ENCODE results near the gene RPH3AL. TPM values are rescaled to one million over a fixed set of nuclear protein-coding genes. Genes with fewer than 3 reads are reported as not detected.

RPH3AL gene
- total RNA-seq, 4 donors from 2014 or later: 13.0 to 49.2 (median 26.9) TPM

GRCh38 chr17:238071-238963 is 114.3 kb downstream of the RPH3AL start:
- TF ChIP-seq CTCF (IDR thresholded peaks at IDR 0.05; ENCODE audit: low read depth): no peak

- TF ChIP-seq CTCF (IDR thresholded peaks at IDR 0.05; ENCODE audit: low read depth): no peak
Observed at GRCh38 chr17:237406-237955, 115.1 kb downstream of the RPH3AL start.

- TF ChIP-seq CTCF (IDR thresholded peaks at IDR 0.05; ENCODE audit: low read depth): no peak
Observed at GRCh38 chr17:236641-237405, 115.8 kb downstream of the RPH3AL start.

GRCh38 chr17:235831-236640 is 116.6 kb downstream of the RPH3AL start:
- TF ChIP-seq CTCF (IDR thresholded peaks at IDR 0.05; ENCODE audit: low read depth): no peak

- TF ChIP-seq CTCF (IDR thresholded peaks at IDR 0.05; ENCODE audit: low read depth): no peak
Observed at GRCh38 chr17:233473-233941, 119.1 kb downstream of the RPH3AL start.

DNA sequence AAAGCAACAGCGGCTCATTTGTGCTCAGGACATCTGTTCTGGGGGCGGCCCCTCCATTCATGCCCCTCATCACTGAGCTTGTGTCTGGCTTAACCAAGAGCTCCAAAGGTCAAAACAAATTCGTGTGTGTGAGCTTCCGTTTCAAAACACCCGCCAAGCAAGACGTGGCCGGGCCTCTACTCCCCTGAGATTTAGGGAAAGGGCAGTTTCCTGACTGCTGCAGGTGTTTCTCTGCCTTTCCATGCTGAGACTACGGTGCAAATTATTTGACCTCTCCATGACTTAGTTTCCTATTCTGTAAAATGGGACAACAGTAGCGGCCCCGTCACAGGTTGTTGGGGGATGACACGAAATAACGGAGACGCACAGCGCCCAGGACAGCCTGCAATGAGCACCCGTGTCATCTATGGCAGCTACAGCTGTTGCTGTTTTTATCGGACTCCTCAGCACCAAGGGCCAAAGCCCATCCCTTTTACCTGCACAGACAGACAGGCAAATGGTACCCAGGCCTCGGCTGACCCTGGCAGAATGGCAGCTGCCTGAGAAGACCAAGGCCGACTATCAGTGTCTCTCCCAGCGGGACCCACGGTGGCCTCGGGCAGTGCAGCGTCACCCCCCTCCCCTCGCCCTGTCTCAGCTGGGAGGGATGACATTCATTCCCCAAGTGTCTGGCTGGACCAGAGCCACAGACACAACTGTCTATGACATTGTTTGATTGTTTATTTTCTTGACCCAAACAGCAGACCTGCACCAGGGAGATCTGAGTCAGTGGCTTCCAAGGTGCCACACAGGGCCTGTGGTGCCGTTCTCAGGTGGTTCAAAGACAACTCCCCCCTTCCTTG is 120.4 kb downstream of the RPH3AL start:
- no peak for TF ChIP-seq CTCF (IDR thresholded peaks at IDR 0.05; ENCODE audit: low read depth)
